Right atrium auricular region (tissue), 2 donors: ENCODE measurements around the gene TOX2. TPM values are rescaled to one million over a fixed set of nuclear protein-coding genes. Genes with fewer than 3 reads are reported as not detected.

Experiments used
- DNase-seq: peaks from one replicate; pipeline ENCODE4 v3.0.0-alpha.2; 2019; ENCODE audit warnings: low spot score
- H3K27ac ChIP-seq, 2 donors: fragments of 200-600 bp; sonication (generic); 1 replicate in 1 of 2; 2 replicates in 1 of 2; pipeline ENCODE4 v1.5.1; 2016 to 2019
- H3K27me3 ChIP-seq, 2 donors: fragments of 200-600 bp; sonication (generic); one replicate each; pipeline versions ENCODE4 v1.5.1 to v1.6.0; 2017 to 2019
- H3K36me3 ChIP-seq: fragments of 200-600 bp; sonication (generic); one replicate; pipeline ENCODE4 v1.5.1; 2016
- H3K4me1 ChIP-seq, 2 donors: fragments of 200-600 bp; sonication (generic); one replicate each; pipeline versions ENCODE4 v1.5.1 to v1.6.0; 2017 to 2019
- H3K4me3 ChIP-seq, 2 donors: fragments of 200-600 bp; sonication (generic); 1 replicate in 1 of 2; 2 replicates in 1 of 2; pipeline ENCODE4 v1.5.1; 2017 to 2019; ENCODE audit warnings: mild to moderate bottlenecking in 1 of 2, moderate library complexity in 1 of 2
- H3K9me3 ChIP-seq, 2 donors: fragments of 200-600 bp; sonication (generic); one replicate each; pipeline ENCODE4 v1.5.1; 2019
- total RNA-seq, 2 donors: library from RNA; depleted of rRNA; stranded (reverse); fragments of >200 nt; gene quantifications; one replicate each; pipeline ENCODE4 v1.1.0, GENCODE V29; 2016
- TF ChIP-seq, protein P1 (sequence below), 2 donors: fragments of 200-600 bp; sonication (generic); IDR thresholded peaks; one replicate each; pipeline ENCODE4 v1.5.1; 2019; ENCODE audit warnings: antibody characterized with exemption in 2 of 2

TOX2 gene
- total RNA-seq, 2 donors from 2014 or later = 0.30 to 0.63 TPM

DNA sequence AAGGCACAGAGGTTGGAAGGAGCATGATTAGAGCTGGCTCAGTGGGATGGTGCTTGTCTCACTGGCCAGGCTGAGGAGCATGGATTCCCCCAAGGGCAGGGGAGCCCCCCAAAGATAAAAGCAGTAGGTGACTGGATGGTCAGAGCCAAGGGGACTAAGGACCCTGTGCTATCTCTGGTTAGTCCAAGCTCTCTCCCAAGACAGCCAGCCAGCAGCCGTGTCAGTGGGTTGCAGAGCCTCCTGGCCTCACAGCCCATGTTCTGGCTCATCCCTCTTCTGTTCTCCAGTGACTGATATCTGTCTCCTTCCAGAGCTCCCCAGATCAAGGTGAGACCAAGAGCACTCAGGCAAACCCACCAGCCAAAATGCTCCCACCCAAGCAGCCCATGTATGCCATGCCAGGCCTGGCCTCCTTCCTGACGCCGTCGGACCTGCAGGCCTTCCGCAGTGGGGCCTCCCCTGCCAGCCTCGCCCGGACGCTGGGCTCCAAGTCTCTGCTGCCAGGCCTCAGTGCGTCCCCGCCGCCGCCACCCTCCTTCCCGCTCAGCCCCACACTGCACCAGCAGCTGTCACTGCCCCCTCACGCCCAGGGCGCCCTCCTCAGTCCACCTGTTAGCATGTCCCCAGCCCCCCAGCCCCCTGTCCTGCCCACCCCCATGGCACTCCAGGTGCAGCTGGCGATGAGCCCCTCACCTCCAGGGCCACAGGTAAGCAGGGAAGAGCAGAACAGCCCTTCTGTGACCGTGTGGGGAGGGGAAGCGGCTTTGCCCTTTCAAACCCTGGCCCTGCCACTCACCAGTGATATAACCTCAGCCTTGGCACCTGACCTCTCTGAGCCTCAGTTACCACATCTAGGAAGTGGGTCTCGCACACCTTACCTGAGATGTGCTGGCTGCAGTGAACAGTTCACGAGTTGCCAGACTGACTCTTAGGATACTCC, 151.0 kb downstream of the TOX2 start:
- TF ChIP-seq, protein P1, sequence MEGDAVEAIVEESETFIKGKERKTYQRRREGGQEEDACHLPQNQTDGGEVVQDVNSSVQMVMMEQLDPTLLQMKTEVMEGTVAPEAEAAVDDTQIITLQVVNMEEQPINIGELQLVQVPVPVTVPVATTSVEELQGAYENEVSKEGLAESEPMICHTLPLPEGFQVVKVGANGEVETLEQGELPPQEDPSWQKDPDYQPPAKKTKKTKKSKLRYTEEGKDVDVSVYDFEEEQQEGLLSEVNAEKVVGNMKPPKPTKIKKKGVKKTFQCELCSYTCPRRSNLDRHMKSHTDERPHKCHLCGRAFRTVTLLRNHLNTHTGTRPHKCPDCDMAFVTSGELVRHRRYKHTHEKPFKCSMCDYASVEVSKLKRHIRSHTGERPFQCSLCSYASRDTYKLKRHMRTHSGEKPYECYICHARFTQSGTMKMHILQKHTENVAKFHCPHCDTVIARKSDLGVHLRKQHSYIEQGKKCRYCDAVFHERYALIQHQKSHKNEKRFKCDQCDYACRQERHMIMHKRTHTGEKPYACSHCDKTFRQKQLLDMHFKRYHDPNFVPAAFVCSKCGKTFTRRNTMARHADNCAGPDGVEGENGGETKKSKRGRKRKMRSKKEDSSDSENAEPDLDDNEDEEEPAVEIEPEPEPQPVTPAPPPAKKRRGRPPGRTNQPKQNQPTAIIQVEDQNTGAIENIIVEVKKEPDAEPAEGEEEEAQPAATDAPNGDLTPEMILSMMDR (IDR thresholded peaks at IDR 0.05) = no peak
- Histone ChIP-seq H3K4me1 (no peaks in the 10 kb centered on the region), H3K4me3 (no peak overlapping the region), H3K9me3 (no peaks in the 10 kb centered on the region), H3K36me3 (no peaks in the 10 kb centered on the region), H3K27ac (no peak overlapping the region), H3K27me3 (no peaks in the 10 kb centered on the region)
- no peak for DNase-seq

DNA sequence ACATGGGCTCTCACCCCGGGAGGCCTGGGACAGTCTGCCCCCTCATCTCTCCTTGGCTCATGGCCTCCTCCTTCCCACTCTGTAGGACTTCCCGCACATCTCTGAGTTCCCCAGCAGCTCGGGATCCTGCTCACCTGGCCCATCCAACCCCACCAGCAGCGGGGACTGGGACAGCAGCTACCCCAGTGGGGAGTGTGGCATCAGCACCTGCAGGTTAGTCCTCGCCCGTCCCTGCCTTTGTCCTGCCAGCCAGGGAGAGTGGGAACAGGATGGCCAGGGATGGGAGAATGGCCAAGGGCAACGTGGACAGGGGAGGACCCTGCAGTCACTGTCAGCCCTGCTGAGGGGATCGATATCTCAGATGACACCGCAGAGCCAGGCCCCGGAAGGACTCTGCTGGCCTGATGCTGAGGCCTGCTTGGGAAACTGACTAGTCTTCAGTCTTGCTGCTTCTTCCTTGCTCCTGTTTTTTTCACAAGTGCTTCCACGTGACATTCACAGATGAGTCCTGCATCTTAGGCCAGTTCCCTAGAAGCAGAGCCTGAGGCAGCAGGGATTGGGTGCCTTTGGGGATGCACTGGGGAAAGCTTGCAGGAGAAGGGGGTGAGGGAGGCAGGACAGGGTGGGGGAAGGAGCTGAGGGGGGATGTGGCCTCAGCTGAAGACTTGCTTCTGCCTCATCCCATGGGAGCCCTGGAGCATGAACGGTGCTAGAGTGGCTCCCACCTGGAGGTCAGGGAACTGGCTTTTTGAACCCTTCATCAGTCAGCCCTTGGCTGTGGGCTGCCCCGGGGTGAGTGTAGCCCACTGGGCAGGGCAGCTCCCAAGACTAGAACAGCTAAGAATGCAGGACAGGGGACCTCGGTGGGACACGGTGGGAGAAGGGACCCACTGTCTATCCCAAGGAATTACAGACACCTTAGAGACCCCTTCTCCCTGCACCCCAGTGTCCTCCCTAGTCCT, 152.3 kb downstream of the TOX2 start:
- H3K4me3 ChIP-seq = no peak overlapping the region
- H3K4me1 ChIP-seq = no peaks in the 10 kb centered on the region
- no peaks in the 10 kb centered on the region for H3K27me3 ChIP-seq
- H3K9me3 ChIP-seq = no peaks in the 10 kb centered on the region
- DNase-seq = peak; percentile 36
- no peak overlapping the region for H3K27ac ChIP-seq
- H3K36me3 ChIP-seq = no peaks in the 10 kb centered on the region
- TF ChIP-seq, protein P1 (IDR thresholded peaks at IDR 0.05) = no peak

DNA sequence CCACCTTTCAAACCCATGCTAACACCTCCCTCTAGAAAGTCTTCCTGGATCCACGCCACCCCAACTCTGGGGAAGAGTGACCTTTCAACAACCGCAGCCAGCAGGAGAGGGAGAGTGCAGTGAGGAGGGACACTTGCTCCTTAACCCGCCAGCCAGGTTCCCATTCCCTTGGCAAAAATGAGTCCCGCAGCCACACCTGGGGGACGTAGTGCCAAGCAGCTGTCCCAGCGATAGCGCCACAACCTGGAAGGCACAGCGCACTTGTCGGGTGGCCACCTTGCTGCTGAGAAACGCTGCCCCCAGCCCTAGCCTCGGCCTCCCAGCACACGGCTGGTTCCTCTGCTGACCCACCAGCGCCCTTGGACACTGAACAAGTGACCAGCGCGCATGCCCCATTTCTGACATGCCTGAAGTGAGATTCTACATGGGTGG, 153.0 kb downstream of the TOX2 start:
- Histone ChIP-seq H3K4me1 (no peaks in the 10 kb centered on the region), H3K27me3 (no peaks in the 10 kb centered on the region), H3K27ac (no peak overlapping the region), H3K36me3 (no peaks in the 10 kb centered on the region), H3K4me3 (no peak overlapping the region), H3K9me3 (no peaks in the 10 kb centered on the region)
- peak; percentile 28 for DNase-seq
- TF ChIP-seq, protein P1 (IDR thresholded peaks at IDR 0.05) = no peak

DNA sequence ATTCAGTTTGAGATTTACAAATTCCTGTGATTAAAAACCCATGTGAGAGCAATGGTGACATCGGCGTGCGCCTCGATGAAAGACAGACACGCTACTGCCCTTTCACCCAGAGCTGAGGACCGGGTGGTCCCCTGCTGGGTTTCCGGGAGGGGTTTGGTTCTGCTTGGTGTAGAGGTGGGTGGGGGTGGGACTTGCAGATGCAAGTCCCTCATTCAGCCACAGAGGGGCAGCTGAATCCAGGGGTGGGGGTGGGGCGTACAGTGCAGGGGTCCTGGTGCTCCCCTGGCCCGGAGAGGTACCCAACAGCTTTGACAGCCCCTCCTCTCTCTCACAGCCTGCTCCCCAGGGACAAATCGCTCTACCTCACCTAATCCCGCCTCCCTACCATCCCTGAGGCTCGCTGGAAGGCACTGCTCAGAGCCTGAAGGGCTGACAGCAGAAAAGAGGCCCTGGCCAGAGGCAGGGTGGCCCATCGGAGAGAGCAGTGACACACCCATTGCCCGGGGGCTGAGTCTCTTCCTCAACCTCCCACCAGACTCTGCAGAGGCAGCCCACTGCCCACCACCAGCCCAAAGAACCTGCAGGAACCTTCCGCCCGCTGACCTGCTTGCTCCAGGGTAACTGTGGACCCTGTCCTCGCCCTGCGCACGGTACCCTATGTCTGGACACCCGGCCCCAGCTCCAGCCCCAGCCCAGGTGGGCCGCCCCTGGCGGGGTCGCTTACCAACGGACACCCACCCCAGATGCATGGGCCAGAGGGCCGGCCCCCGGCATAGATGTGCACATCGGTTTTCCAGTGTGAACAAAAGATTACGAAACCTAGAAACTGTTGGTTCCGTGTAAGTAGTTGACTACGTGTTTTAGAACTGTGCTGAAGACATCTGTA, 153.9 kb downstream of the TOX2 start:
- Histone ChIP-seq H3K27me3 (no peaks in the 10 kb centered on the region), H3K9me3 (no peaks in the 10 kb centered on the region), H3K27ac (no peak overlapping the region), H3K4me3 (no peak overlapping the region), H3K4me1 (no peaks in the 10 kb centered on the region), H3K36me3 (no peaks in the 10 kb centered on the region)
- DNase-seq = peak; percentile 52
- TF ChIP-seq, protein P1 (IDR thresholded peaks at IDR 0.05) = no peak
